NCI-H1694 treated with DMSO at 0.1 percent for 48 hours (cell line): ENCODE results near the gene VPS13D.

Experiments used
- DNase-seq: peaks from one replicate; lab custom pipeline; 2025; lab: John Stamatoyannopoulos, UW

Gene VPS13D

DNA sequence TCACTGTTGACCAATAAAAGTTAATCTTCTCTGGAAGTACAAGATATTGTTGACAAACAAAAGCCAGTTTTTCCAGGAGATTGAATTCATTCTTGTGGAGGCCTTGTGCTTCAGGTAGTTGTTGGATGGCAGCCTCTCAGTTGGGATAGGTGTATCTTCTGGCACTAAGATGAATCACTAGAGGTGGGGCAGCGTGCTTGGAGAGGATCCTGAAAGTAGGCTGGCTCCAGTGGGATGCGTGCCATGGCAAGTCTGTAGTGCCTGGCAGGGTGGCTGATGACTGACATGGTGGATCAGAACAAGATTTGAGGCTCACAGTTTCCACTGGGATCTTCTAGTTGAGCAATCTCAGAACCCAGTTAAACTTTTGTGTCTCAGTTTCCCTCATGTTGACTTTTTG lies 2.4 kb downstream of the VPS13D start:
- DNase-seq = no peak

DNA sequence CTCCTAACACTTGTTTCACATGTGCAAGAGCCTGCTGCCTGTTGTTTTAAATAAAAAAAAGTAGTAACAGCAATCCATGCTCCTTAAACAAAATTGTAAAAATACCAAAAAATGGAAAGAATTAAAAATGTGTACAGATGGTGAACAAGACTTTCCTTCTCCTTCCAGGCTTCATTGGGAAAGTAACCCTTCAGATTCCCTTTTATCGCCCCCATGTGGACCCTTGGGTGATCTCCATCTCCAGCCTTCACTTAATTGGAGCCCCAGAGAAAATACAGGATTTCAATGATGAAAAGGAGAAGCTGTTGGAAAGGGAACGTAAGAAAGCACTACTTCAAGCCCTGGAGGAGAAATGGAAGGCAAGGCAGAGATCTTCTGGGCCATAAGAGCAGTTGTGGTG lies 14.2 kb downstream of the VPS13D start:
- no peak for DNase-seq

DNA sequence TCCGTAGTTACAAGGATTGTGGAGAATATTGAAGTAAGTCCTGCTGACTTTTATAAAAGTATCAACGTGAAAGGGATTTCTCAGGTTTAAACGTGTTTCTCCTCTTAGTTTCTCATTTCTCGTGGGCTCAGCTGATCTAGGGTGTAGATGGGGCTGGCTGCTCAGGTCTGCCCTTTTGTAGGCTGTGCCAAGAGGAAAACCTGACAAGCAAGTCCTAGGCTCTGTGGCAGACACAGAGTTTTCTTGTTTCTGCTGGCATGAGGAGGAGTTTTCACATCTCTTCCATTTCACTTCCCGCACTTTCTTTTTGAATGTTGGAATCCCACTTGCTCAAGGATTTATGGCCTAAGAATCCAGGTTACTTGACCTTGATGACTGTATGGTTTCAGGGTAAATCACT lies 14.8 kb downstream of the VPS13D start:
- DNase-seq = no peak

DNA sequence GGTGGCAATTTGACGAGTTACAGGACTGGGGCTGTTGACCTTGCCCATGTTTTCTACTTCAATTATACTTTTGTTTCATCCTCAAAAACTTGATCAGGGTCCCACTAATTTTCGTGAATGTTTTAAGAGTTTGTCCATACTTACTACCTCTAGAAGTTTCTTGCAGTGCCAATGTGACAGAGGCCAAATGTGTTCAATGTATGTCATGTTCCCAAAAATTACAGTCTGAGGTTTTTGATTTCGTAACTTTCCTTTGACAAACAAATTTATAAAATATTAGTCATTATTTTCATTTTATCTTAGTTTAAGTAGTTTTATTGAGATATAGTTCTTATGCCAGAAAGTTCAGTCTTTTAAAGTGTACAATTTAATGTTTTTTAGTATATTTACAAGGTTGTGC lies 15.3 kb downstream of the VPS13D start:
- no peak for DNase-seq

DNA sequence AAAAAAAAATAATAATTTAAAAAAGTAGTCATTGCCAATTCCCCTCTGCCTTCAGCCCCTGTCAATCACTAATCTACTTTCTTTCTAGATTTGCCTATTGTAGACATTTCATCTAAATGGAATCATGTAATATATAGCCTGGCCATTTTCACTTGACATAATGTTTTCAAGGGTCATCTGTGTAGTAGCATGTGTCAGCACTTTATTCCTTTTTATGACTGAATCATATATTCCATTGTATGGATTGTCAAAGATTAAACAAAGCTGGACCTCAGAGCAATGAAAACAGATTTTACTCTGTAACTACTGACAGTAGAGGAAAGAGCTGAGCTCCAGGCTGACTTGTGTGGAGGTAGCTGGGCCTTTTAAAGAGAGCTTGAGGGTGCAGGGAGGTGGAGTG lies 15.9 kb downstream of the VPS13D start:
- DNase-seq = no peak

DNA sequence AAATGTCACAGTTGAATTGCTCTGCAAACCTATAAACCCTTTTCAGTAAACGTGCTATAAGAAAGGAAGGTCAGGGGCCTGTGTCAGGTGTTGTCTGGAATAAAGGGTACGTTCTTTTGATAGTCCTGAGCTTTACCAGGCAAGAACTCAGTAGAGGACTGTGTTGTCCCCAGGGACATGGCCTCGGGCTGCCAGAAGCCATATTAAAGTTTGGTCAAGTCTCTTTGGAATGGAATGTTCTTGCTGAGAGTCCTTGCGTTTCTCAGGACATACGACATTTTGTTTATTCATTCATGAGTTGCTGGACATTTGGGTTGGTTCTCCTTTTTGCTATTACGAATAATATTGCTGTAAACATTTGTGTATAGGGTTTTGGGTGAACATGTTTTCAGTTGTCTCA lies 16.8 kb downstream of the VPS13D start:
- DNase-seq = no peak

DNA sequence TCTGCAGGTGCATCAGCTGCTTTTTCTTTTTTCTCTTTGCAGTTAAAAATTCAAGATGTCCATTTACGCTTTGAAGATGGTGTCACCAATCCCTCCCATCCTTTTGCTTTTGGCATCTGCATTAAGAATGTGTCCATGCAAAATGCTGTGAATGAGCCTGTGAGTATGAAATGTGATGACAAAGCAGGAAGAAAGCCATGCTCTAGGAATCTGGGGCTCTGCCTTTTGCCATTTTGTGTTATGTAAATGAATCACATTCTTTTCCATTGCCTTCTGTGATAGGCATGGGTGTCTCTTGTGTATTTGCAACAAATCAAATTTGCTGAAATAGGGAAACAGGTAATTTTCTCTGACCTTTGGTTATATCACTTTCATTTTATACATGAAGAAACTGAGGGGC lies 19.4 kb downstream of the VPS13D start:
- no peak for DNase-seq

DNA sequence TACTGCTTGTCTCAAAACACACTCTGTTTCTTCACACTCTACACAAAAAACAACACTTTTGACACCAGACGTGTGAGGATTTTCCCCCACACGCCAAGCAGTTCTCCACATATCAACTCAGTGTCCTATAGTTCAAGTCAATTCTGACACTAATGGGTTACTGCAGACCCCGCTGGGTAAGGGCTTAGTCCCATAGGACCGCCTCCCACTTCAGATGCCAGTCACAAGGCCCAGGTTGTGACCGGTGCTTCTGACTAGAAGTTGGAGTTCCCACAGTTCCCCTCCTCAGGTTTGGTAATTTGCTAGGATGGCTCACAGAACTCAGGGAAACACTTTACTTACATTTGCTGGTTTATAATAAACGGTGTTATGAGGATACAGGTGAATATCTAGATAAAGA lies 19.9 kb downstream of the VPS13D start:
- no peak for DNase-seq

DNA sequence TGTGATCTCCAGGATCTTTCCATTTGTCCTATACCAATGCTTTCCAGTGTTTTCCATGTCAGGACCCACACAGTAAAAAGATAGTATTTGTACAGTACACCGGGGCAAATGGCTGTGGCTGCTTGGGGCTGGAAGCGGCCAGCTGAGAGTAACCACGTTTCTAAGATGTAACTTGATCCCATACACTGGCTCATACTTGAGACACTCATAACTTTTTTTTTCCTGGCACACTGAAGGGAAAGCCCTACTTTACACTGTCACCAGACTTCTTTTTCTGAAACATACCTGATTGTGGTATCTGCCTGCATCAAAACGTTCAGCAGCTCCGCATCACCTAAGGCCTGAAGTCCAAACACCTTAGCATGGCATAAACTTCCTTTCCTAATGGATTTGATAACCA lies 21.6 kb downstream of the VPS13D start:
- no peak for DNase-seq

DNA sequence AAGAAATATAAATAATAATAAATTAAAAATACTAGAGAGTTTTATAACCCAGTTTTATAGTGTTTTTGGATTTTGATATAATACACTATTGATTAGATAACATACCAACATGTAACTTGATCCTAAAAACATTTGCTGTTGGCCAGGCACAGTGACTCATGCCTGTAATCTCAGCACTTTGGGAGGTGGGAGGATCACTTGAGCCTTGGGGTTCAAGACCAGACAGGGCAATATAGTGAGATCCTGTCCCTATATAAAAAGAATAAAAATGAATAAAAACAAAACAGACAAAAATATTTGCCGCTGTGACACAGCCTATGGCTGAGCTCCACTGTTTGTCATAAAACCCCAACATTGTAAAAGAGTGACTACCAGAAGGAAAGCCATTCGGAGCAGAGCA lies 26.1 kb downstream of the VPS13D start:
- no peak for DNase-seq

DNA sequence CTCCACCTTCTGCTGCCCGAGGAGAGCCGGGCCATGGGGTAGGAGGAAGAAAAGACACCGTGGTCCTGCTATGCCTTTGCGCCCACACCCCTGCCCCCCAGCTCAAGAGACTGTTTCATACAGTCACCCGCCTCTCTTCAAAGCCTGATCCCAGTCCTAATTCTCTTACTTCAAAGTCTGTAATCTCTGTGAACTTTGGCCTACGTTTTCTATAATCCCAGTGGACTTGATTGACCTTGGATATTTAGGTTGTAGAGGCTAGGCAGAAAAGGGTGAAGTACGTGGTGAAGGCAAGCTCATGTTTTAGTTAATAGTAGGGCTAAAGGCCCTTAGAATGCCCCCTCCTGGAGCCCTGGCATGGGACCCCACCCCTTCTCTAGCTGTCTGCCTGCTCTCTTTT lies 28.4 kb downstream of the VPS13D start:
- DNase-seq = no peak

DNA sequence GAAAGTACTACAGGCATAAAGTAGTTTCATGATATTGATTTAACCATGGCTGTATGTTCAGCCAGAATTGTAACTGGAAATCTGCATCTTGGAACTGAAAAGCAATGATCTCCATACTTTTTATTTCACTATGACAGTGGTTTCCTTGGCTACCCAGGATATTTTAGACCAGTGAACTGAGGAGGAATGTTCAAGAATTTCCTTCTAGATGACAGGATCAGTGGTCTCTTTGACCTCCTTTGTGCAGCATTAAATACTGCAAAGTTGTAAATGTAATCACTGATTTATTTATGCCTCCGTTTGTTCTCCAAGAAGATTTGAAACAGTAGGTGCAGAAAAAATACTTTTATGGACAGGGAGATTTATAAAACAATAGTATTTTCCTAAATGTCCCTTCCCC lies 39.5 kb downstream of the VPS13D start:
- no peak for DNase-seq

DNA sequence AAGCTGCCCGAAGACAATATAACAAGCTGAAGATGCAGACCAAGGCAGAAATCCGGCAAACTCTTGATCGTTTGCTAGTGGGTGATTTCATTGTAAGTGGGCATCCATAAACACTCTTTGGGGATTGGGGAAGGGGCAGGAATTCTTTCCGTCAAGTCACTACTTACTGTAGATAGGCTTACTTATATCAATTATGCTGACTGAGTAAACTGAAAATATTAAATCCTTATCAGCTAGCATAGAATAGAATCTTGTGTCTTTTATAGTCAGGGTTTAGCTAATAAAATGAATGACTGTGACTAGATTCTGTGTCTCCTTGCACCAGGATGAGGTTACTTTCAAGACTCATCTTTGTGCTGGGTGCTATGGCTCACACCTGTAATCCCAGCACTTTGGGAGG lies 41.2 kb downstream of the VPS13D start:
- no peak for DNase-seq

DNA sequence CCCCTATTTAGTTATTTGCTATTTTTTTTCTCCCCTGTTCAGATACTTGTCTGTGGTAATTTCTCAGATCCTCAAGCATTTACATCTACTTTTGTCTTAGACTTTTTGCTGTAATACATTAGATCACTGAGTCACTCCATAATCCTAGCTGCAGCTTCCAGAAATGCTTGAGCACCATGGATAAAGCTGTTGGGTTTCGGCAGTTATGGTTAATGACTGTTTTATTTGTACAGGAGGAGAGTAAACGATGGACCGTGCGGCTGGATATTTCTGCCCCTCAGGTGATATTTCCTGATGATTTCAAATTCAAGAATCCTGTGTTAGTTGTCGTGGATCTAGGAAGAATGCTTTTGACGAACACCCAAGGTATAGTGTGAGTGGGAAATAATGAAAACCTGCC lies 42.9 kb downstream of the VPS13D start:
- DNase-seq = no peak

DNA sequence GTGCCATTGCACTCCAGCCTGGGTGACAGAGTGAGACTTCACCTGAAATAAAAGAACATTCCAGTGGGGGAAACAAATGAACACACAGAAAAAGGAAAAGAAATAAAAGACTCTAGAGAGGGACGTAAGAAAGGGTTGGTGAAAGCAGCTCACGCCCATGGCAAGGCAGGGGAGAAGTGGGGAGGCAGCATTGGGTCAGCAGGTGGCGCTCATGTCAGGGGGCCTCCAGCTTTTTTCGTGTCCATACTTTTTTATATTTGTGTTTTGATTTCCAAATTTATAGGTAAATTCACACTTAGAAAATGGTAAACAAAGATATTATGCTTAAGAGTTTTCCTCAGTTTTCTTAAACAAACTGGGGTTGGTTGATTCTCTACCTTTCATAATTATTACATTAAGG lies 45.5 kb downstream of the VPS13D start:
- DNase-seq = no peak

DNA sequence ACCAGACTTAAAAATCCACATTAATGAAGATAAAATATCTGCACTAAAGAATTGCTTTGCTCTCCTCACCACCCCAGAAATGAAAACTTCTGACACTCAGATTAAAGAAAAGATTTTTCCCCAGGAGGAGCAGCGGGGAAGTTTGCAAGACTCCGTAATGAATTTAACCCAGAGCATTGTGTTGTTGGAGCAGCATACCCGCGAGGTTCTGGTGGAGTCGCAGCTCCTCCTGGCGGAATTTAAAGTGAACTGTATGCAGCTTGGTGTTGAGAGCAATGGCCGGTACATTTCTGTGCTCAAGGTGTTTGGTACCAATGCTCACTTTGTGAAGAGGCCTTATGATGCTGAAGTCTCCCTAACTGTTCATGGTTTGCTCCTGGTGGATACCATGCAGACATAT lies 46.4 kb downstream of the VPS13D start:
- DNase-seq = no peak

DNA sequence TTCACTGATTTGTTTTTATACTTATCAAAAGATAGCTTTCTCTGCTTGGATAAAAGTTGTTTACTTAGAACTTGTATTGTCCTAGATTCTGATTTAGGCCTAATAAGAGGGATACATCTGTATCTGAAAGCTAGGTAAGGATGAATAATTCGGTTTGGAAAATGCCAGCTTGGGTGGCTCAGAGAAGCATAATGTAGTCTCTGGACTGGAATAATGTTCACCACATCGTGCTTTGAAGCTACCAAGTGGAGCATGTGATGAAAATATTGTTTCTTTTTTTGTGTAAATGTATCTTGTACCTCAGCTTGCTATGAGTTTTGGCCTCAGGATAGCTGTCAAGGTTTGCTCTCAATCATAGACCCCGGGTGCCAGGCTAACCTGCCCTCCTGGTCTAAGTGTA lies 49.2 kb downstream of the VPS13D start:
- DNase-seq = no peak

DNA sequence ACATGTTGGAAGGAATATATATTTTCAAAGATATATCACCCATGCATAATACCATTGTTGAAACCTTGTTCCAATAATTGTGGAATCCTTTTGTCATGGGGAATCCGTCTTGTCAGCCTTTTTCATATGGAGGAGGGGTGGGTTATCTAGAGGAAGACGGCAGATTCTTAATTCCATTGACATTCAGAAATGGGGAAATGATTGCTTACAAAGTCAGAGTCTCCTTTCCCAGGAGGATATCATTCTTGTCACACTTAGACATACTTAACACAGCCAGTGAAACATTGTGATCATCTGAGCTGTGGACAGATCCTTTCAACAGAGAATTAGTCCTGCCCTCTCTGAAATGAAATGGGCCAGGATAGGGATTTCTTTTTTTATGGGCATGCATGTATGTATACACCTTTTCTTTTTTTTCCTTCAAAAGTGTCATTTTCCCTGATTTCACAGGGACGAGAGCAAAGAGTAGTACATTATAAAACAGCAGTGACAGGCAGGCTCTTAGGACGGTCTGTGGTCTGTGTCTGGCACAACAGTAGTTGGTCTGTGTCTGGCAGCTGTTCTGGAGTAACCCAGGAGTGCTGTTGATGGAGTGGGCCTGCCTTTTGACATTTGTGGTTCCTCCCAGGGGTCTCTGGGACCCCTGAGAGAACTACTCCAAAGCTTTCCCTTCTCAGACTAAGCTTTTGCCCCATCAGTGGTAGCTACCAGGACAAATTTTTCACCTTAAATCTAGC lies 50.1 kb downstream of the VPS13D start:
- DNase-seq = no peak

DNA sequence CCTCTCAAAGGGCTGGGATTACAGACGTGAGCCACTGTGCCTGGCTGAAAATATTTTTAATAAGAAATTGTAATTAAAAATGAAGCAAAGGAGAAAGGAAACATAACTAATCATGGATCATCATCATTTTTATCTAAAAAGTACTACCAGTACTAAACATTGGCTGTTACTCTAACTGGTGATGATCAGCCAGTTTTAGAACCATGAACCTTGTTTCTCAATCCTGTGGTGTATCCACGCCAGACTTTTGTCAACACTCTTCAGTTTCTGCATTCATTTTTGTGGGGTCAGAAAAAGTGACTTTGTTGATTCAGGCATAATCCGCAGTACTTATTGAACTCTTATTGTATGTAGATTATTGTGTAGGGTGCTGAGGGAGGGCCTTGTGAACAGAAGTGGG lies 52.3 kb downstream of the VPS13D start:
- no peak for DNase-seq

DNA sequence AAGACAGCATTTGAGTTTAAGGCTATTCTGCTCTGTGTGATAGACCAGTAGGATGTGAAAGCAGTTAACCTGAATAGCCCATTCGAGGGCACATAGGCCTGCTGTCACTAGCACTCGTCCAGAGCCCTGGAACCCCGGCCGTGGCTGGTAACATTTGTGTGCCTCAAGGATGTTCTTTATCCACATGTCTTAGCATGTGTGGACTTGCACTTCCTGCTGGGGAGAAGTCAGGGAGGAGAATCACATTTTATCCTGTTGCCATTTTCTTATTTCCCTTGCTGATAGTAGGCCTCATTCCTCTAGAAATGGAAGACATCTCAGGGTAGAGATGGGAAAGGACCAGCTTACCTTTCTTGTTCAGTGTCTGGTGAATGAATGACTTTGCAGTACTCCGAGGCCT lies 54.7 kb downstream of the VPS13D start:
- no peak for DNase-seq

DNA sequence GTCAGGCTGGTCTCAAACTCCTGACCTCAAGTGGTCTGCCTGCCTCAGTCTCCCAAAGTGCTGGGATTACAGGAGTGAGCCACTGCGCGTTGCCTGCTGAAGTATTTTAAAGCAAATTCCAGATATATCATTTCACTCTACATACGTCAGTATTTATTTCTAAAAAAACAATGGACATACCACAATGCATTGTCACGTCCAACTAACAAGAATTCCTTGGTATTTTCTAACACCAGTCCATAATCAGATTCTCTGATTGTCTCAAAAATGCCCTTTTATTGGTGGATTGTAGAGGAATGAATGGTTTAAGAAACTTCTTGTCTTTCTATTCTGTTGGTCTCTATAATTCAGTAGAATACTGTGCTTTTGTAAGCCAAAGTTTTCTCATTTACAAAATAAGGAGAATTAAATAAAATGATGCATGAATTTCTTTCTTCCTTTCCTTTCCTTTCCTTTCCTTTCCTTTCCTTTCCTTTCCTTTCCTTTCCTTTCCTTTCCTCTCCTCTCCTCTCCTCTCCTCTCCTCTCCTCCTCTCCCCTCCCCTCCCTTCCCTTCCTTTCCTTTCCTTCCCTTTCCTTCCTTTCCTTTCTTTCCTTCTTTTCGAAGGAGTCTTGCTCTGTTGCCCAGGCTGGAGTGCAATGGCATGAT lies 55.8 kb downstream of the VPS13D start:
- no peak for DNase-seq

DNA sequence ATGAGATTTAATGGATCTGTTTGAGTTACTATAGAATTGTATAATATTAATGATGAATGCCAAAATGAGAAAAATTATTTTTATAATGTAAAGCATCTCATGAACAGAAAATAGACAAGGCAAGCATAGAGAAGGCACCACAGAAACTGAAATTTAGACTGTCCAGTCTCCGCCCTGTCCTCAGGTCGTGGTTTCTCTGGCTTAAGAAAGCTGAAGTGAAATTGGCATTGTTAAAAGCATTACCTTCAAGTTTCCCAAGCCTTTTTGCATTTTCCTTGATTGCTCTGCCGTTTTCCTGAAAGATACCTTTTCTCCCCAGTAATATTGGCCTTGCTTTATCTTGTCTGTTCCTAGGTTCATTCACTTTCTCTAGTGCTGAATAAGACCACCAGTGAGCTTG lies 58.0 kb downstream of the VPS13D start:
- no peak for DNase-seq

DNA sequence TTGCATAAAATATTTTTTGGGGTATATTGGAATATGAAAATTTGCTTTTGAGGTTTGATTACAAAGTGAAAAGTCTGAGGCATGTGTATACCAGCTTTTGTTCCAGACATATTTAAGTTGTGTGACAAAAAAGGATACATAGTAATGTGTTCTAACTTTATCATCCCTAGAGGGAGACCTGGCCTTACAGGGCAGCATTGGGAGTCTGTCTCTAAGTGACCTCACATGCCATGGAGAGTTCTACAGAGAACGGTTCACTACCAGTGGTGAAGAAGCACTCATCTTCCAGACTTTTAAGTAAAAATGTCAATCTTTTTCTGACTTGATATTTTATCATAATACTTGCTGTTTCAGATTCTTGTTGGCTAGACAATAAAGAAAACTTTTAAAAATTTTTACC lies 61.0 kb downstream of the VPS13D start:
- no peak for DNase-seq

DNA sequence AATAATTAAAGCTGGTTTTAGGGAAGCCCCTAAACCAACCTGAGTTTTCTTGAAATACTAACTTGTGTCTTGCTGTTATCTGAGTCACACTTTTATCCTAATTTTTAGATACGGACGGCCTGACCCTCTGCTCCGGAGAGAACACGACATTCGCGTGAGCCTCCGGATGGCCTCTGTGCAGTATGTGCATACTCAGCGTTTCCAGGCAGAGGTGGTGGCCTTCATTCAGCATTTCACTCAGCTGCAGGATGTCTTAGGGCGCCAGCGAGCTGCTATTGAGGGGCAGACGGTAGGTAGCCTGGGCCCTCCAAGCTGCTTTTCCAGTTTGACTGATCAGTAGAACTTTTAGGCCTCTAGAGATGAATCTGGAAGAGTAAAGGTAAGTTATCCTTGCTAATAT lies 63.6 kb downstream of the VPS13D start:
- no peak for DNase-seq
